ENCODE data around the gene PARVB.

- TF ChIP-seq CTCF (IDR thresholded peaks at IDR 0.05; ENCODE audit: poor library complexity) (no peak), EZH2phosphoT487 (IDR thresholded peaks at IDR 0.05; ENCODE audit: low read depth, severe bottlenecking, unreplicated experiment) (no peak)
Observed at GRCh38 chr22:44093791-44094190, 69.7 kb downstream of the PARVB start.
